ENCODE measurements around the gene PLEKHM3. TPM values are rescaled to one million over a fixed set of nuclear protein-coding genes. Genes with fewer than 3 reads are reported as not detected.

Gene PLEKHM3
- total RNA-seq, 1 donor from 2014 or later: 9.1 TPM

DNA sequence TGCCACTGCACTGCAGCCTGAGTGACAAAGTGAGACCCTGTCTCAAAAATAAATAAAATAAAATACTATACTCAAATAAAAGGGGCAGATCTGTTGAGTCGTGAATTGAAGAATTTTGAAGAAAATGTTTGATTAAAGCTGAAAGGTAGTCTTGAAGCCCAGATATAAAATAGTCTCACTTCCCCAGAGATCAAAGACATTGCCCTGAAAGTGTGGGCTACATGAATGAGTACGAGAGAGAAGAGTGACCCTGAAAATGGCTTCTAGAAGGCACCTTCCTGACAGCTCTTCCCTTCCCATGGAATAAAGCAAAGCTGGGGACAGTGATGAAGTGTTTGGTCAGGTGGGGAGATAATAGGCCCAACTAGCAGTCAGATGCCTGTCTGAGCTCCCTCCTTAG, 241.8 kb downstream of the PLEKHM3 start:
- no peaks in the 10 kb centered on the region for H3K9me3 Mint-ChIP-seq (ENCODE audit: low read depth)
- peaks cover 2% of the 10 kb centered on the region for H3K36me3 Mint-ChIP-seq (ENCODE audit: low read depth)
- H3K4me1 Mint-ChIP-seq (ENCODE audit: low read depth): peaks cover 11% of the 10 kb centered on the region
- no peak overlapping the region for H3K4me3 Mint-ChIP-seq (ENCODE audit: unreplicated experiment)
- no peaks in the 10 kb centered on the region for H3K27me3 Mint-ChIP-seq (ENCODE audit: low read depth)
- TF ChIP-seq, protein P1, sequence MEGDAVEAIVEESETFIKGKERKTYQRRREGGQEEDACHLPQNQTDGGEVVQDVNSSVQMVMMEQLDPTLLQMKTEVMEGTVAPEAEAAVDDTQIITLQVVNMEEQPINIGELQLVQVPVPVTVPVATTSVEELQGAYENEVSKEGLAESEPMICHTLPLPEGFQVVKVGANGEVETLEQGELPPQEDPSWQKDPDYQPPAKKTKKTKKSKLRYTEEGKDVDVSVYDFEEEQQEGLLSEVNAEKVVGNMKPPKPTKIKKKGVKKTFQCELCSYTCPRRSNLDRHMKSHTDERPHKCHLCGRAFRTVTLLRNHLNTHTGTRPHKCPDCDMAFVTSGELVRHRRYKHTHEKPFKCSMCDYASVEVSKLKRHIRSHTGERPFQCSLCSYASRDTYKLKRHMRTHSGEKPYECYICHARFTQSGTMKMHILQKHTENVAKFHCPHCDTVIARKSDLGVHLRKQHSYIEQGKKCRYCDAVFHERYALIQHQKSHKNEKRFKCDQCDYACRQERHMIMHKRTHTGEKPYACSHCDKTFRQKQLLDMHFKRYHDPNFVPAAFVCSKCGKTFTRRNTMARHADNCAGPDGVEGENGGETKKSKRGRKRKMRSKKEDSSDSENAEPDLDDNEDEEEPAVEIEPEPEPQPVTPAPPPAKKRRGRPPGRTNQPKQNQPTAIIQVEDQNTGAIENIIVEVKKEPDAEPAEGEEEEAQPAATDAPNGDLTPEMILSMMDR (IDR thresholded peaks at IDR 0.05): no peak
- no peak overlapping the region for H3K27ac Mint-ChIP-seq (ENCODE audit: unreplicated experiment)
- DNase-seq (ENCODE audit: low spot score): no peak

DNA sequence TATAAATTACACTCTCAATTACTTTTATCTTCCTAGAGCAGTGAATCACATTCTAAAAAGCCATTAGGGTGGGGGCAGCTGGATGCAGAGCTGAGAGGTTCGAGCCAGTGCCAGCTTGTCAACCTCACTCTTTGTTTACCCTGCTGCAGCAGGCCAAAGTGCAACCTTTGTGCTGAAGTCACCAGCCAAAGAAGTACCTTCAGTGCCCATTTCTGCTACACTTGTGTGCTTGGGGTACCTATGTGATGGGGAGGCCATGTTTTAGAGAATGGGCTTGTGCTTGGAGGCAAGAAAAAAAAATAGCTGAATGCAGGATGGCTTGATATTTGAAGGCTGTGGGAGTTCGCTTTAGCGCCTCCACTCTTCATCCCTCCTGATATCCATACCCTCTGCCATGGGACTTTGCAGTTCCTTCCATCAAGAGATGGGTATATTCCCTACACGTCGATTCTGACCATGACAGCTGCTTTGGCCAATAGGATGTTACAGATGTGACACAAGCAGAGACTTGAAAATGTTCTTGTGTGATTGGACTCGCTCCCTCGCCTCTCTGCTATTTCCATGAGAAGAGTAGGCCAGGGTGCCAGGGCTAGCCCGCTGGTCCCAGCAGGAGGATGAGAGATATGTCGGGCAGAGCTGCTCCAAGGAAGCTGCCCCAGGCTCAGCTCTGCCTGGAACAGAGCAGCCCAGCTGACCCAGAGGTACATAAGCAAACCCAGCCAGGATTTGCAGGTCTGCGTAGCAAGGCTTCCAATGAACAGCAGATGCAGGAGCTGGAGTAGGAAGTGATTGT, 242.9 kb downstream of the PLEKHM3 start:
- TF ChIP-seq, protein P1 (IDR thresholded peaks at IDR 0.05): no peak
- DNase-seq (ENCODE audit: low spot score): no peak
- Mint-ChIP-seq H3K9me3 (ENCODE audit: low read depth) (no peaks in the 10 kb centered on the region), H3K4me1 (ENCODE audit: low read depth) (peaks cover 11% of the 10 kb centered on the region), H3K27ac (ENCODE audit: unreplicated experiment) (no peak overlapping the region), H3K27me3 (ENCODE audit: low read depth) (no peaks in the 10 kb centered on the region), H3K4me3 (ENCODE audit: unreplicated experiment) (no peak overlapping the region), H3K36me3 (ENCODE audit: low read depth) (peaks cover 2% of the 10 kb centered on the region)

DNA sequence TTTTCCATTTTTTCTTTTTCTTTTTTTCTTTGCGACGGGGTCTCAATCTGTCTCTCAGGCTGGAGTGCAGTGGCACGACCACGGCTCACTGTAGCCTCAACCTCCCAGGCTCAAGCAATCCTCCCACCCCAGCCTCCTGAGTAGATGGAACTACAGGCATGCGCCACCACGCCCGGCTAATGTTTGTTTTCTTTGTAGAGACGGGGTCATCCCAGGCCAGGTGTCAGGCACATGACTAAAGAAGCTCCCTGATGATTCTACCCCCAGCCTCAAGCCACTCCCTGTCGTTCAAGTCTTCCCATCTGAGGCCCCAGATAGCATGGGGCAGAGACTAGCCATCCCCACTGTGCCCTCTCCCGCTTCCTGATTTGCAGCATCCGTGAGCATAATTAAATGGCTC, 245.8 kb downstream of the PLEKHM3 start:
- TF ChIP-seq, protein P1 (IDR thresholded peaks at IDR 0.05): no peak
- peaks cover 11% of the 10 kb centered on the region for H3K4me1 Mint-ChIP-seq (ENCODE audit: low read depth)
- no peak for DNase-seq (ENCODE audit: low spot score)
- no peaks in the 10 kb centered on the region for H3K27me3 Mint-ChIP-seq (ENCODE audit: low read depth)
- H3K9me3 Mint-ChIP-seq (ENCODE audit: low read depth): no peaks in the 10 kb centered on the region
- peaks cover 2% of the 10 kb centered on the region for H3K36me3 Mint-ChIP-seq (ENCODE audit: low read depth)
- no peak overlapping the region for H3K27ac Mint-ChIP-seq (ENCODE audit: unreplicated experiment)
- no peak overlapping the region for H3K4me3 Mint-ChIP-seq (ENCODE audit: unreplicated experiment)

DNA sequence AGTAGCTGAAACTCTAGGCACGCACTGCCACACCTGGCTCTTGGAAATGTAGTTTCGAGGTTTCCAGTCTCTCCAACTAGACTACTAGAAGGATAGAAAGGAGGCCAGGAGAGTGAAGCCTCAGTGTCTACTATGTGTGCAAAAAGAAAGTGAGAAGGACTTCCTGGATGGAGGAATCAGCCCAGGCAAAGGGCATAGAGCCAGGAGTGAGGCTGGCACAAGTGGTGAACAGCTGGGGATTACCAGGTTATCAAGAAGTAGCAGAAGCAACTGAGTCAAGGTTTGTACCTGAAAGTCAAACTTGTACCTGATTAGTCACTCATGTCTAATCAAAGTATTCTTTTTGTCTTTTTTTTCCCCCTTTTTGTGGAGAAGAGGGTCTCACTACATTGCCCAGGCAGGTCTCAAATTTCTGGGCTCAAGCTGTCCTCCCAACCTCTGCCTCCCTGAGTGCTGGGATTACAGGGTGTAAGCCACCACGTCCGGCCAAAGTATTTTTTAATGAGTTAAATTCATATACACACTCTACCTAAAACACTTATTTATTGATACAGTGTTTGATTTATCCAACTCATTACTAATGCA, 246.9 kb downstream of the PLEKHM3 start:
- Mint-ChIP-seq H3K9me3 (ENCODE audit: low read depth) (no peaks in the 10 kb centered on the region), H3K4me3 (ENCODE audit: unreplicated experiment) (no peak overlapping the region), H3K27ac (ENCODE audit: unreplicated experiment) (no peak overlapping the region), H3K27me3 (ENCODE audit: low read depth) (no peaks in the 10 kb centered on the region), H3K36me3 (ENCODE audit: low read depth) (peaks cover 2% of the 10 kb centered on the region), H3K4me1 (ENCODE audit: low read depth) (peaks cover 11% of the 10 kb centered on the region)
- no peak for DNase-seq (ENCODE audit: low spot score)
- TF ChIP-seq, protein P1 (IDR thresholded peaks at IDR 0.05): no peak

DNA sequence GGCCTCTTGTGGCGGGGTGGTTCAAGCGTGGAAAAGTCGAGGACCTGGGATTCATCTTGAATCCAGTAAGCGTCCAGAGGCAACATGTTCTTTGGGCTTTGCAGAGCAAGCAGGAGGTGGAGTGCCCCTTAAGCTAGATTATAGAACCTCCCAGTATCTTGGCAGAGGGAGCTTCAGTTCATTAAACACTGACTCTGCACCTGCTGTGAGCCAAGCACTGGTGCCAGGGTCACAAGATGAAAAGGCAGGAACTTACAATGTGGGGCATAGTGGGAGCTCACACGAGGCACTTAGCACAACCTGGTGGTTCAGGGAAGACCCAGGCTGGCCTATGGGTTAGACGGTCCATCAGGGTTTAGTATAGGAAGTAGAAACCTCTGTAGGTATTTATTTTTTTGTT, 248.2 kb downstream of the PLEKHM3 start:
- TF ChIP-seq, protein P1 (IDR thresholded peaks at IDR 0.05): no peak
- Mint-ChIP-seq H3K9me3 (ENCODE audit: low read depth) (no peaks in the 10 kb centered on the region), H3K4me3 (ENCODE audit: unreplicated experiment) (no peak overlapping the region), H3K27me3 (ENCODE audit: low read depth) (no peaks in the 10 kb centered on the region), H3K27ac (ENCODE audit: unreplicated experiment) (no peak overlapping the region), H3K4me1 (ENCODE audit: low read depth) (peaks cover 6% of the 10 kb centered on the region), H3K36me3 (ENCODE audit: low read depth) (peaks cover 2% of the 10 kb centered on the region)
- DNase-seq (ENCODE audit: low spot score): no peak

All from chondrocyte (in vitro differentiated cells).